HCT116 (cell line): ENCODE results near the gene ERMAP.

Source experiments
- MAX ChIP-seq: IDR thresholded peaks from 2 replicates; pipeline ENCODE4 v1.6.1; 2012
- TCF7L2 ChIP-seq: IDR thresholded peaks from 2 replicates; pipeline ENCODE4 v1.7.0; 2011; ENCODE audit warnings: borderline replicate concordance, inconsistent platforms; ENCODE audit not compliant: insufficient read depth, insufficient read length; ENCODE audit errors: extremely low read depth

GRCh38 chr1:42786097-42786496 lies 30.8 kb upstream of the ERMAP start:
- TF ChIP-seq TCF7L2, result no peak
- no peak for TF ChIP-seq MAX
